ENCODE results near the gene ARPC5L. TPM values are rescaled to one million over a fixed set of nuclear protein-coding genes. Genes with fewer than 3 reads are reported as not detected.
A peak's percentile ranks its signal among the peaks of the same experiment; 100 is the strongest.
"Not testable (repeated sequence)": the region's sequence is repeated elsewhere in the genome, so short reads cannot be mapped to it uniquely, and the experiment has no call there.

ARPC5L gene
- total RNA-seq, 2 donors from 2014 or later: 14.5 to 21.8 TPM

GRCh38 chr9:124840300-124840833 lies 21.6 kb upstream of the ARPC5L start:
- Histone ChIP-seq H3K9me3 (no peaks in the 10 kb centered on the region), H3K27me3 (no peaks in the 10 kb centered on the region), H3K36me3 (replicated peaks in 1 of 2; ENCODE audit: insufficient read depth in 1 of 2, low read depth in 2 of 2) (no peaks in the 10 kb centered on the region), H3K27ac (peak overlapping the region in 3 of 4 donors; percentile 29 to 52 (median 44)), H3K4me3 (no peak overlapping the region), H3K4me1 (peaks cover 25% of the 10 kb centered on the region)
- intact Hi-C loops (cut with DNase I): loop anchor here (5.0 kb wide), 1 partner anchor 38 kb away; no protein-coding TSS in a partner anchor
- peak; percentile 68 for ATAC-seq
- WGBS, 2 donors: 38% methylated on average over 18 of the region's 18 CpGs; no CpG with 5 or more reads in 1 of the 2 donors
- DNase-seq: peak; percentile 45 to 64 (median 53)
- TF ChIP-seq, protein P1, sequence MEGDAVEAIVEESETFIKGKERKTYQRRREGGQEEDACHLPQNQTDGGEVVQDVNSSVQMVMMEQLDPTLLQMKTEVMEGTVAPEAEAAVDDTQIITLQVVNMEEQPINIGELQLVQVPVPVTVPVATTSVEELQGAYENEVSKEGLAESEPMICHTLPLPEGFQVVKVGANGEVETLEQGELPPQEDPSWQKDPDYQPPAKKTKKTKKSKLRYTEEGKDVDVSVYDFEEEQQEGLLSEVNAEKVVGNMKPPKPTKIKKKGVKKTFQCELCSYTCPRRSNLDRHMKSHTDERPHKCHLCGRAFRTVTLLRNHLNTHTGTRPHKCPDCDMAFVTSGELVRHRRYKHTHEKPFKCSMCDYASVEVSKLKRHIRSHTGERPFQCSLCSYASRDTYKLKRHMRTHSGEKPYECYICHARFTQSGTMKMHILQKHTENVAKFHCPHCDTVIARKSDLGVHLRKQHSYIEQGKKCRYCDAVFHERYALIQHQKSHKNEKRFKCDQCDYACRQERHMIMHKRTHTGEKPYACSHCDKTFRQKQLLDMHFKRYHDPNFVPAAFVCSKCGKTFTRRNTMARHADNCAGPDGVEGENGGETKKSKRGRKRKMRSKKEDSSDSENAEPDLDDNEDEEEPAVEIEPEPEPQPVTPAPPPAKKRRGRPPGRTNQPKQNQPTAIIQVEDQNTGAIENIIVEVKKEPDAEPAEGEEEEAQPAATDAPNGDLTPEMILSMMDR (IDR thresholded peaks at IDR 0.05): peak; percentile 4 to 58 (median 36)
- no peak for TF ChIP-seq POLR2A (IDR thresholded peaks at IDR 0.05)

- Histone ChIP-seq H3K27ac (no peak overlapping the region), H3K36me3 (replicated peaks in 1 of 2; ENCODE audit: insufficient read depth in 1 of 2, low read depth in 2 of 2) (no peaks in the 10 kb centered on the region), H3K27me3 (no peaks in the 10 kb centered on the region), H3K4me1 (peaks cover 16% of the 10 kb centered on the region), H3K9me3 (no peaks in the 10 kb centered on the region), H3K4me3 (no peak overlapping the region)
- intact Hi-C loops (cut with DNase I): loop anchor here (5.0 kb wide), 1 partner anchor 39 kb away; no protein-coding TSS in a partner anchor
- 84 to 88% methylated on average over 14 of the region's 14 CpGs for WGBS, 2 donors
- no peak for DNase-seq
- ATAC-seq: no peak
- TF ChIP-seq, protein P1 (IDR thresholded peaks at IDR 0.05): no peak
- no peak for TF ChIP-seq POLR2A (IDR thresholded peaks at IDR 0.05)
Observed at GRCh38 chr9:124841075-124841821, 20.7 kb upstream of the ARPC5L start.

DNA sequence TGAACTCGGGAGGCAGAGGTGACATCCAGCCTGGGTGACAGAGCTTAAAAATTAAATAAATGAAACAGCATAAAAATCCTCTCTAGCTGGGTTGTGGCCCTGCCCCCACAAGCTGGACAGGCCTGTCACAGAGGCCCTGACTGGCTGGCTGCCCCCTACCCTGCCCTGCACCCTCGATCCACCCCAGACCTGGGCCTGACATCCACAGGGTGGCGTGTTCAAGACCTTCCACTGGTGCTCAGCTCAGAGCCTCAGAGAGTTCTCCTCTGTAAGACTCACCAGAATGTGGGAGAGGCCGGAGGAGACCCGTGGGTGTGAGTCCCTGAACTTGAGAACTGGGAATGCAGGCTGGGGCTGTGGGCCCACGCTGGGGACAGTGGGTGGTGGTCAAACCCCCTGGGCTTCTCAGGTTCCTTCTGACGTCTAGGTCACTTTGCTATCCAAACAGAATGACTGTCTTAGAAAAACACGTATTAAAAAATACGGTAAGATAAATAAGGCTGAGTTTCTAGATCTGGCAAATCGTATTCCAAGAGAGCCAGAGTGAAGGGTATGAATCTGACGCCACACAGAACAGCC lies 18.4 kb upstream of the ARPC5L start:
- intact Hi-C loops (cut with DNase I): loop anchor here (5.0 kb wide), 1 partner anchor 41 kb away; no protein-coding TSS in a partner anchor
- DNase-seq (no peak), ATAC-seq (no peak)
- Histone ChIP-seq H3K27ac (no peak overlapping the region), H3K36me3 (replicated peaks in 1 of 2; ENCODE audit: insufficient read depth in 1 of 2, low read depth in 2 of 2) (no peaks in the 10 kb centered on the region), H3K27me3 (no peaks in the 10 kb centered on the region), H3K9me3 (no peaks in the 10 kb centered on the region), H3K4me1 (peaks cover 15% of the 10 kb centered on the region), H3K4me3 (no peak overlapping the region)
- WGBS, 2 donors: 75 to 80% methylated on average over 7 to 11 of the region's 11 CpGs
- TF ChIP-seq, protein P1 (IDR thresholded peaks at IDR 0.05): no peak
- TF ChIP-seq POLR2A (IDR thresholded peaks at IDR 0.05): no peak

DNA sequence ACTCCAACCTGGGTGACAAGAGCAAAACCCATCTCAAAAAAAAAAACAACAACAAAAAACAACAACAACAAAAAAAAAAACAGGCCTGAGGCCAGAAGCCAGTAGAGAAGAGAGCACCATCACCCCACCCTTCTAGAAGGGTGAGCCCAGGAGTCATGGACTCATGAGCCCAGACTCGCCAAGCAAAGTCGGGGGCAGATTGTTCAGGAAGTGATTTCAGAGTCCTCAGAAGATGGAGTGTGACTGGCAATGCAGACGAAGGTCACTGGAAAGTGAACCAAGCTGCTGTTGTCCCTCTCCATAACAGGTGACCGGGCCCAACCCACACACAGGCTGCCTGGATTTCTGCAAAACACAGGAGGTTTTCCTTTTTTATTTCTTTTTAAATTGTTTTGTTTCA lies 17.6 kb upstream of the ARPC5L start:
- WGBS, 2 donors: 75 to 80% methylated on average over 4 of the region's 4 CpGs
- Histone ChIP-seq H3K36me3 (replicated peaks in 1 of 2; ENCODE audit: insufficient read depth in 1 of 2, low read depth in 2 of 2) (no peaks in the 10 kb centered on the region), H3K4me3 (no peak overlapping the region), H3K9me3 (no peaks in the 10 kb centered on the region), H3K27ac (no peak overlapping the region), H3K4me1 (peaks cover 15% of the 10 kb centered on the region), H3K27me3 (no peaks in the 10 kb centered on the region)
- ATAC-seq (no peak), DNase-seq (no peak)
- intact Hi-C loops (cut with DNase I): loop anchor here (5.0 kb wide), 1 partner anchor 42 kb away; no protein-coding TSS in a partner anchor
- TF ChIP-seq, protein P1 (IDR thresholded peaks at IDR 0.05): no peak
- no peak for TF ChIP-seq POLR2A (IDR thresholded peaks at IDR 0.05)

DNA sequence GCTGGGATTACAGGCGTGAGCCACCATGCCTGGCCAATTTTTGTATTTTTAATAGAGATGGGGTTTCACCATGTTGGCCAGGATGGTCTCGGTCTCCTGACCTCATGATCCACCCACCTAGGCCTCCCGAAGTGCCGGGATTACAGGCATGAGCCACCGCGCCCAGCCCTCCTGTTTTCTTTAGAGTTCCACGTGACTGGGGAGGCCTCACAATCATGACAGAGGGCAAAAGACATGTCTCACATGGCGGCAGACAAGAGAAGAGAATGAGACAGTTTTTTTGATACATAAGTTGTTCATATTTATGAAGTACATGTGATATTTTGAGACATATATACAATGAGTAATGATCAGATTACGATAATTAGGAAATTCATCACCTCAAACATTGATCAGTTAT lies 15.5 kb upstream of the ARPC5L start:
- H3K27ac ChIP-seq; H3K36me3 ChIP-seq (replicated peaks in 1 of 2; ENCODE audit: insufficient read depth in 1 of 2, low read depth in 2 of 2); intact Hi-C loops (cut with DNase I); ATAC-seq; H3K27me3 ChIP-seq; H3K9me3 ChIP-seq; H3K4me3 ChIP-seq; H3K4me1 ChIP-seq; DNase-seq: not testable (repeated sequence)
- WGBS, 2 donors: 91% methylated on average over 9 of the region's 9 CpGs
